Upper lobe of left lung (tissue), 6 donors: ENCODE data around the gene PEX13. TPM values are rescaled to one million over a fixed set of nuclear protein-coding genes. Genes with fewer than 3 reads are reported as not detected.

ENCODE experiments used
- ATAC-seq, 2 donors: fragments of 200-7000 bp; cut with Tn5 transposase; one replicate each; pipeline ENCODE4 v1.9.1; 2022; ENCODE audit warnings: mild to moderate bottlenecking in 2 of 2, moderate library complexity in 2 of 2; ENCODE audit not compliant: low FRiP score in 2 of 2
- DNase-seq, 2 donors: peaks; one replicate each; pipeline ENCODE4 v3.0.0-alpha.2; 2019 to 2020
- H3K27ac ChIP-seq, 4 donors: fragments of 200-600 bp; sonication (generic); one replicate each; pipeline ENCODE4 v1.5.1; 2016 to 2019
- H3K27me3 ChIP-seq, 4 donors: fragments of 200-600 bp; sonication (generic); one replicate each; pipeline ENCODE4 v1.5.1; 2017 to 2019
- H3K36me3 ChIP-seq, 4 donors: fragments of 200-600 bp; sonication (generic); one replicate each; pipeline ENCODE4 v1.5.1; 2016 to 2019
- H3K4me1 ChIP-seq, 4 donors: fragments of 200-600 bp; sonication (generic); one replicate each; pipeline ENCODE4 v1.5.1; 2018 to 2019
- H3K4me3 ChIP-seq, 4 donors: fragments of 200-600 bp; sonication (generic); one replicate each; pipeline ENCODE4 v1.5.1; 2017 to 2019; ENCODE audit warnings: mild to moderate bottlenecking in 2 of 4, moderate library complexity in 1 of 4
- H3K9me3 ChIP-seq, 4 donors: fragments of 200-600 bp; sonication (generic); one replicate each; pipeline ENCODE4 v1.5.1; 2018 to 2019
- CTCF ChIP-seq, 6 experiments: fragments of 450-650 bp in 4 of 6; fragments of 200-600 bp in 2 of 6; sonication (generic) in 2 of 6; IDR thresholded peaks; one replicate each; pipeline ENCODE4 v1.5.1; 2016 to 2019; ENCODE audit warnings: antibody characterized with exemption in 6 of 6
- EP300 ChIP-seq, 4 donors: sonication (generic); formaldehyde crosslinking; IDR thresholded peaks; one replicate each; pipeline ENCODE4 v1.5.1; 2017; ENCODE audit warnings: antibody characterized with exemption in 4 of 4, control low read depth in 2 of 4
- POLR2A ChIP-seq, 4 donors: fragments of 450-650 bp; IDR thresholded peaks; one replicate each; pipeline ENCODE4 v1.5.1; 2016 to 2017; ENCODE audit warnings: antibody characterized with exemption in 4 of 4, mild to moderate bottlenecking in 2 of 4
- POLR2AphosphoS5 ChIP-seq, 2 donors: sonication (generic); formaldehyde crosslinking; IDR thresholded peaks; one replicate each; pipeline ENCODE4 v1.5.1; 2017; ENCODE audit warnings: antibody characterized with exemption in 2 of 2
- WGBS, 2 donors: methylation state at CpG; one replicate each; pipeline ENCODE4 v1.1.5; 2017 to 2018; 5-methylcytosine and 5-hydroxymethylcytosine counted together
- total RNA-seq, 6 donors: library from RNA; depleted of rRNA in 4 of 6; stranded (reverse); fragments of >200 nt in 4 of 6; gene quantifications; one replicate each; pipeline versions ENCODE4 v1.1.0 to v1.2.1, GENCODE V29; 2016 to 2021
- donor health status: DM: no; HTN: no; CAD: no; lungs with moderate emphysema.
- donor health status: DM: no; HTN: yes; CAD: no; lungs with severe emphysema.

PEX13 gene
- total RNA-seq, 6 donors from 2014 or later, result 10.7 to 42.8 (median 28.6) TPM

DNA sequence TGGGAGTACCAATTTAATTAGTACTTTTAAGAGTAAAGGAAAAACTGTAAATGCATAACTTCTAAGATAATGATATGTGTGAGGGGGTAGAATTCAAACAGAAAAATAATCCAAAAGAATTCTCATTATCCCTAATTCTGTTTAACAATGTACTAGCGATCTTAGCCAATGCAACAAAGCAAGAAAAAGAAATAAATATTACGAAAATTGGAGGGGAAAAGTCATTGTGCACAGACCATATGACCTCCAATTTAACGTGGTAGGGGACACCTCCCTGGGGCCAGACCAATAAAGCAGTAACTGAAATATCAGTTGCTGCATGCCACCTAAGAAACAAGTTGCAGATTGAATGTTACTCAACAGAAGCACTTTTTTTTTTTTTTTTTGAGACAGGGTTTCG lies 25.9 kb upstream of the PEX13 start:
- TF ChIP-seq POLR2A (IDR thresholded peaks at IDR 0.05) (no peak), CTCF (IDR thresholded peaks at IDR 0.05) (no peak), EP300 (IDR thresholded peaks at IDR 0.05) (no peak), POLR2AphosphoS5 (IDR thresholded peaks at IDR 0.05) (no peak)
- ATAC-seq (no peak), DNase-seq (no peak)
- no peak overlapping the region for H3K4me3 ChIP-seq
- no peaks in the 10 kb centered on the region for H3K36me3 ChIP-seq
- H3K9me3 ChIP-seq, result peaks cover 0 to 8% (median 3%) of the 10 kb centered on the region in 4 donors
- no peak overlapping the region for H3K27ac ChIP-seq
- H3K27me3 ChIP-seq, result no peaks in the 10 kb centered on the region
- 94 to 96% methylated on average over 4 of the region's 4 CpGs for WGBS, 2 donors
- no peaks in the 10 kb centered on the region for H3K4me1 ChIP-seq

- peak; percentile 67 to 85 for ATAC-seq
- peak overlapping the region; percentile 24 to 75 (median 48) for H3K27ac ChIP-seq
- TF ChIP-seq CTCF (IDR thresholded peaks at IDR 0.05), result no peak
- peak in 1 of 2 donors; percentile 17 for TF ChIP-seq POLR2AphosphoS5 (IDR thresholded peaks at IDR 0.05)
- TF ChIP-seq POLR2A (IDR thresholded peaks at IDR 0.05), result peak in 1 of 4 donors; percentile 47
Measured at GRCh38 chr2:60992985-60993392, 24.5 kb upstream of the PEX13 start.

DNA sequence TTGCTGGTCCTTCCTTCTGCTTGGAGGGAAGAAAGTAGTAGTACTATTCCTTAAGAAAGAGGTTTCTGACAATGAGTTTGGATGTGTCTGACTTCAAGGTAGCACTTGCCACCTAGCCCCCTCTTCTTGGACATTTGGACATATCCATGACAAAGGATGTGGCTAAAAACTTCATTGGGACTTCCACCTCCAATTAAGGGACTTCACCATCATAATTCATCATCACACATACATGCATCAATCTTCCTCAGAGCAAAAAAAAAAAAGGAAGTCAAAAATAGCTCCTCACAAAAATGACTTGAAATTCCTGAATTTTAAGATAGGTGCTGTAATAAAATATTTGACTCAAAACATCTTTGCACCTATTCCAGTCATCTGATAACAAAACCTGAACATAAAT lies 23.4 kb upstream of the PEX13 start:
- Histone ChIP-seq H3K27ac (no peak overlapping the region), H3K4me3 (no peak overlapping the region), H3K9me3 (peaks cover 0 to 8% (median 3%) of the 10 kb centered on the region in 4 donors), H3K27me3 (no peaks in the 10 kb centered on the region), H3K36me3 (no peaks in the 10 kb centered on the region), H3K4me1 (no peaks in the 10 kb centered on the region)
- DNase-seq, result no peak
- TF ChIP-seq EP300 (IDR thresholded peaks at IDR 0.05), result no peak
- ATAC-seq, result no peak

More at GRCh38 chr2:60992985-60993392, 24.5 kb upstream of the PEX13 start:
- peaks cover 0 to 8% (median 3%) of the 10 kb centered on the region in 4 donors for H3K9me3 ChIP-seq
- WGBS, 2 donors, result 56 to 72% methylated on average over 7 of the region's 7 CpGs
- DNase-seq, result peak in 1 of 2 donors; percentile 36
- H3K27me3 ChIP-seq, result no peaks in the 10 kb centered on the region
- no peaks in the 10 kb centered on the region for H3K36me3 ChIP-seq
- H3K4me3 ChIP-seq, result no peak overlapping the region
- no peaks in the 10 kb centered on the region for H3K4me1 ChIP-seq

- ATAC-seq, result peak in 1 of 2 donors; percentile 78
- Histone ChIP-seq H3K4me1 (no peaks in the 10 kb centered on the region), H3K27ac (no peak overlapping the region), H3K4me3 (no peak overlapping the region), H3K27me3 (no peaks in the 10 kb centered on the region), H3K36me3 (no peaks in the 10 kb centered on the region), H3K9me3 (no peaks in the 10 kb centered on the region)
- 80% methylated on average over 4 of the region's 4 CpGs for WGBS, 2 donors
- DNase-seq, result no peak
- TF ChIP-seq CTCF (IDR thresholded peaks at IDR 0.05) (peak; percentile 26 to 72 (median 63)), POLR2A (IDR thresholded peaks at IDR 0.05) (no peak)
Measured at GRCh38 chr2:60998628-60999545, 18.6 kb upstream of the PEX13 start.

GRCh38 chr2:61005736-61006135 lies 11.8 kb upstream of the PEX13 start:
- H3K4me3 ChIP-seq, result no peak overlapping the region
- H3K27me3 ChIP-seq, result no peaks in the 10 kb centered on the region
- no peak overlapping the region for H3K27ac ChIP-seq
- TF ChIP-seq POLR2A (IDR thresholded peaks at IDR 0.05), result no peak
- TF ChIP-seq EP300 (IDR thresholded peaks at IDR 0.05), result no peak
- no peak for TF ChIP-seq CTCF (IDR thresholded peaks at IDR 0.05)
- no peak for TF ChIP-seq POLR2AphosphoS5 (IDR thresholded peaks at IDR 0.05)
- peaks cover 0 to 3% (median 0%) of the 10 kb centered on the region in 4 donors for H3K36me3 ChIP-seq
- no peak for ATAC-seq
- H3K9me3 ChIP-seq, result no peaks in the 10 kb centered on the region
- no peak for DNase-seq
- no peaks in the 10 kb centered on the region for H3K4me1 ChIP-seq
- WGBS, 2 donors, result 93 to 94% methylated on average over 3 of the region's 3 CpGs
